ENCODE results near the gene CDKAL1.
"Not testable (repeated sequence)": the region's sequence is repeated elsewhere in the genome, so short reads cannot be mapped to it uniquely, and the experiment has no call there.

The CDKAL1 gene

GRCh38 chr6:20724443-20725190 is 190.4 kb downstream of the CDKAL1 start:
- ATAC-seq = no peak
- TF ChIP-seq CSRNP3 (CRISPR knock-in tag; IDR thresholded peaks at IDR 0.05) = no peak
- no peak for TF ChIP-seq BACH2 (CRISPR knock-in tag; IDR thresholded peaks at IDR 0.05; ENCODE audit: borderline replicate concordance)
- no peak for TF ChIP-seq RARB (CRISPR knock-in tag; IDR thresholded peaks at IDR 0.05)
- TF ChIP-seq PPARA (CRISPR knock-in tag; IDR thresholded peaks at IDR 0.05; ENCODE audit: borderline replicate concordance) = no peak
- no peak for TF ChIP-seq ZNF70 (CRISPR knock-in tag; IDR thresholded peaks at IDR 0.05)
- no peak for TF ChIP-seq ZNF8 (CRISPR knock-in tag; IDR thresholded peaks at IDR 0.05)
- TF ChIP-seq POU6F1 (CRISPR knock-in tag; IDR thresholded peaks at IDR 0.05; ENCODE audit: borderline replicate concordance, low read depth) = no peak
- TF ChIP-seq GLIS3 (CRISPR knock-in tag; IDR thresholded peaks at IDR 0.05) = no peak

- not testable (repeated sequence) for ATAC-seq
Measured at GRCh38 chr6:20725235-20725634, 191.0 kb downstream of the CDKAL1 start.

- ATAC-seq = no peak
- TF ChIP-seq OSR1 (CRISPR knock-in tag; IDR thresholded peaks at IDR 0.05) (no peak), TCF4 (CRISPR knock-in tag; IDR thresholded peaks at IDR 0.05; ENCODE audit: borderline replicate concordance) (no peak), PATZ1 (CRISPR knock-in tag; IDR thresholded peaks at IDR 0.05; ENCODE audit: borderline replicate concordance) (no peak), CSDC2 (CRISPR knock-in tag; IDR thresholded peaks at IDR 0.05) (no peak), RARB (CRISPR knock-in tag; IDR thresholded peaks at IDR 0.05) (no peak), ESRRG (CRISPR knock-in tag; IDR thresholded peaks at IDR 0.05) (no peak), TOX (CRISPR knock-in tag; IDR thresholded peaks at IDR 0.05; ENCODE audit: borderline replicate concordance) (no peak), CSRNP3 (CRISPR knock-in tag; IDR thresholded peaks at IDR 0.05) (no peak), ZNF70 (CRISPR knock-in tag; IDR thresholded peaks at IDR 0.05) (no peak), GLIS3 (CRISPR knock-in tag; IDR thresholded peaks at IDR 0.05) (no peak)
Measured at GRCh38 chr6:20729086-20729485, 194.8 kb downstream of the CDKAL1 start.

- ATAC-seq = peak; percentile 26; the same call in 1 of the 3 replicates
Measured at GRCh38 chr6:20732362-20732761, 198.1 kb downstream of the CDKAL1 start.

GRCh38 chr6:20732896-20733295 is 198.6 kb downstream of the CDKAL1 start:
- no peak for ATAC-seq
- TF ChIP-seq TSHZ2 (CRISPR knock-in tag; IDR thresholded peaks at IDR 0.05) (no peak), ZNF70 (CRISPR knock-in tag; IDR thresholded peaks at IDR 0.05) (no peak), ZNF565 (CRISPR knock-in tag; conservative IDR thresholded peaks at IDR 0.05; ENCODE audit: low read depth) (no peak), ARNTL (CRISPR knock-in tag; IDR thresholded peaks at IDR 0.05; ENCODE audit: borderline replicate concordance, low read depth) (no peak), ESRRG (CRISPR knock-in tag; IDR thresholded peaks at IDR 0.05) (no peak), TOX (CRISPR knock-in tag; IDR thresholded peaks at IDR 0.05; ENCODE audit: borderline replicate concordance) (no peak), TCF4 (CRISPR knock-in tag; IDR thresholded peaks at IDR 0.05; ENCODE audit: borderline replicate concordance) (no peak), BACH2 (CRISPR knock-in tag; IDR thresholded peaks at IDR 0.05; ENCODE audit: borderline replicate concordance) (no peak), POU6F1 (CRISPR knock-in tag; IDR thresholded peaks at IDR 0.05; ENCODE audit: borderline replicate concordance, low read depth) (no peak), SNAI2 (CRISPR knock-in tag; IDR thresholded peaks at IDR 0.05) (no peak), ZFP30 (CRISPR knock-in tag; IDR thresholded peaks at IDR 0.05) (no peak), RARB (CRISPR knock-in tag; IDR thresholded peaks at IDR 0.05) (no peak), CSRNP3 (CRISPR knock-in tag; IDR thresholded peaks at IDR 0.05) (no peak), ZC3H10 (CRISPR knock-in tag; IDR thresholded peaks at IDR 0.05) (no peak), PPARA (CRISPR knock-in tag; IDR thresholded peaks at IDR 0.05; ENCODE audit: borderline replicate concordance) (no peak), GLIS3 (CRISPR knock-in tag; IDR thresholded peaks at IDR 0.05) (no peak)

All from SK-N-SH treated with all-trans-retinoic acid at 6 μM for 48 hours (cell line).